HG02759 (cell line): ENCODE data around the gene CHCHD3.

Experiments
- ATAC-seq: cut with Tn5 transposase; IDR thresholded peaks from one replicate; pipeline ENCODE4 v1.9.1; 2021; ENCODE audit warnings: mild to moderate bottlenecking, moderate library complexity; ENCODE audit not compliant: unreplicated experiment

The CHCHD3 gene

DNA sequence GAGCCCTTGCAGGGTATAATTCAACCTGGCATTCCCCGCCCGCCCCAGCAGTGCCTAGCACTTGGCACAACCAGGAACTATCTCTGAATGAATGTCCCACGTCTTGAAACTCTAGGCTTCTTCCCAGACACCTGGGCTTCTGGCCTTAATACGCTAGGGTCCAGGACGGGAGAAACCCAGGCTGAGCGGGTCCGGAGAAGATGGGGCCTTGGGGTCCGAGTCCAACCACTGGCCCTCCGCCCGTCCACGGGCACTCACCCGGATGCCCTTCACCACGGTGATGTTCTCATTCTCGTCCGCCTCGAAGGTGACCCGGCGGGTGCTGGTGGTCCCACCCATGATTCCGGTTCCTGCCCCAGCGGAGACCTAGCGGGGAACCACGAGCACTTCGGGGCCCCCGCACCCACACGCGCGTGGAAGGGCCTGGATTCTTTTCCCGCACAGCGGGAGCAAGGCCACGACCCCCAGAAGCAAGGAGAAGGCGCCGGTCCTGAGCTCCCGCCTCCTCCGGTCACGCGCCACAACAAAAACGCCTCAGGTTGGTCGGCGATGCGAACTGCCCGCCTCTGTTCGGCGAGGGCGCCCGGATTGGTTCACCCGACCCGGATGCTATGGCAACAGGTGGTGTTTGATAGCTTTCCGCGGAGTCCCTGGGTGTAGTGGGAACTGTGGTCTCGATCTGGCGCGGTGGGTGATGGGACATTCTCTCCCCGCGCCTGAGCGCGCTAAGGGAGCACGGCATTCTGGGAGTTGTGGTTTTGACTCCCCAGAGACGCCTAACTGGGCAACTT, at the start of gene CHCHD3:
TSS of gene CHCHD3 (minus strand) at position 492 of the 791 bp plus-strand sequence. CDS start at position 339, 153 bp downstream.
- peak; percentile 100 for ATAC-seq

DNA sequence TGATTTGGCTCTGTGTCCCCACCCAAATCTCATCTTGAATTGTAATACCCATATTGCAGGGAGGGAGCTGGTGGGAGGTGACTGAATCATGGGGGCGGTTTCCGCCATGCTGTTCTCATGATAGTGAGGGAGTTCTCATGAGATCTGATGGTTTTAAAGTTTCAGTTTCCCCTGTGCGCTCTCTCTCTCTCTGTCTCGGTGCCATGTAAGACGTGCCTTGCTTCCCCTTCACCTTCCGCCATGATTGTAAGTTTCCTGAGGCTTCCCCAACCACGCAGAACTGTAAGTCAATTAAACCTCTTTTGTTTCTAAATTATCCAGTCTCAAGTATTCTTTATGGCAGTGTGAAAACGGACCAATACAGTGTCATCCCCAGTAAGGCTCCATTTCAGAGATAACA, 48.3 kb upstream of the CHCHD3 start:
- ATAC-seq = no peak

DNA sequence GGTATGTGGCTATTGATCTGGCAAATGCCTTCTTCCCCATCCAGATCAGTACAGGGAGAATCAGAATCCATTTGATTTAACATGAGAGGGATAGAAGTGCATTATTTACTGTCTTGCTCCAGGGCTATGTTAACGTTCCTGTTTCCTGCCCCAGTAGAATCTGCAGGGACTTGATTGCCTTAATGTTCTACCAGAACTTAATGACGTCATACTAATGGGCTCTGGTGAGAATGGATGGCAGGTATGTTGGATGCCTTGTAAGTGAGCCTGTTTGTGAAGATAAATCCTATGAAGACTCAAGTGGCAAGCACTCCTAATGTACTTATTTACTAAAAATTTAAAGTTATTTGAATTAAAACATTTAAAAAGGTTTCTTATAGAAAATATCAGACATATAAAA, 44.5 kb upstream of the CHCHD3 start:
- ATAC-seq = no peak

DNA sequence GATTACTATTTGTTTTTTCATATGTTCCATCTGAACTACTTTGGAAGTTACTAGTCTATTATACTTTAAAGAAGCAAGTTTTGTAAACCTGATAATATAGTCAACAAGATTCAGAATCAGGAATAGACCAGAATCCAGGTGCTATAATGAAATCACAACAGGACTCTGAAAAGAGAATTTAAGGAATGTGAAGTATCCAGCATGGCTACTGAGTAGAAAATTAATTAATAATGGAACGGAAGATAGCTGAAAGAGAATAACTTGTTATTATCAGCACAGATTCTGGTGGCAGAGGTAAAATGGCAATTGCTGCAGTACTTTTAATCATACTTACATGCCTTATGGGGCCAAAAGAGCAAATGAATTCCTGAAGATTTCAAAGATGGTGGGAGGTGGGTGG, 43.1 kb upstream of the CHCHD3 start:
- ATAC-seq = no peak

DNA sequence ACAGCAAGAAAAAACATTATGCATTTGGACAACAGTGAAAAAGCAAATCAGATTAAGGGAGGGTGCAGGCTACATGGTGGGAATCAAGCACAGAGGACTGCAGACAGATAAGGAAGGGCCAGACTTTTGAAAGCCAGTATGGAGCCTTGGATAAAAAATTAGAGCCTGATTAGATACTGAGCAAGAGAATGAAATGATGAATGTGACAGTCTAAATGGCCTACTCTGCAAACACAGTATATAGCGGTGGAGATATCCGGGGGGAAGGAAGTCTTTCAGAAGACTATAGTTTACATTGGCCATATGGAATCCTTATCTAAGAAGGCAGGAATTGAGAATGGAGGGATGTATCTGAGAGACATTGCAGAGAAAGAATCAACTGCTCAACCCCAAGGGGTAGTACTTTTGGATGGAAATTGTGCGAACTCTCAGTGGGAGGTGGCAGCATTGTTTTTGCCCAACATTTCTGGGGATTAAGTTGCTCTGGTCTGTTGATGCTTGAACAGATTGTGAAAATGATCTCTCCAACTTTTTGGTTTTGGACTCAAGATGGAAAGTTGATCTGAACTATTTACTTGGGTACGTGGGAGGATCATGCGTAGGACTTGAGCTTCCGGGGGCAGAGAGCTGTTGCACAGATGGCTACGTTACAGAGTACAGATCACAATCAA, 39.4 kb upstream of the CHCHD3 start:
- ATAC-seq = no peak

DNA sequence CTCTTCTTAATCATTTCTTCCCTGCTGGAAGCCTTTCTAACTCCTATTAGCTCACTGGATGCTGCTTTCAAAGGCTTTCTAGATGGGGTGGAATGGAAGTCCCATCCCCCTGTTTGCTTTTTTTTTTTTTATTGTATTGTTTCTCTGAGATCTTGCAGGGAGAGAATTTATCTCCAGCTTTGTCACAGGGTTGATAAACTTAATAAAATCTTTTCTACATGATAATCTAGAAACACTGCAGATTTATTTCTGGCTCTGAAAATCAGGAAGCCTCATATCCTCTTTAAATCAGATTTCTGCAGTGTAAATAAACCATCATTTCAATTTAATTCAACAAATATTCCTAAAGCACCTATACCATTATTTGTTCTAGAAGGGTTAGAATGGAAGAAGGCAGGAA, 37.2 kb upstream of the CHCHD3 start:
- no peak for ATAC-seq

DNA sequence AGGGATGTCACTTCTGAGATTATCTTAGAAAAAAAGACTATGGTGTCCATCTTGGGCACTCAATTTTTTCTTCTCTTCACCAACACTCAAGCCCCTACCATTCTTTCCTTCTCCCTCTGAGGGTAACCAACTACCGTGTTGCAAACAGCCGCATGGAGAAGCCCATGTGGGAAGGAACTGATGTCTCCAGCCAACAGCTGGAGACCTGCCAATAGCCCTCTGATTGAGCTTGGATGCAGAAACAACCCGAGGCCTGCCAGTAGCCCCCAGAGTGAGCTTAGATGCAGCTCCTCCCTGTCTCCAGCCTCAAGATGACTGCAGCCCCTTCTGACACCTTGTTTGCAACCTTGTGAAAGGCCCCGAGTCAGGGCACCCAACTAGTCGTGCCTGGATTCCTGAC, 36.4 kb upstream of the CHCHD3 start:
- ATAC-seq = no peak

DNA sequence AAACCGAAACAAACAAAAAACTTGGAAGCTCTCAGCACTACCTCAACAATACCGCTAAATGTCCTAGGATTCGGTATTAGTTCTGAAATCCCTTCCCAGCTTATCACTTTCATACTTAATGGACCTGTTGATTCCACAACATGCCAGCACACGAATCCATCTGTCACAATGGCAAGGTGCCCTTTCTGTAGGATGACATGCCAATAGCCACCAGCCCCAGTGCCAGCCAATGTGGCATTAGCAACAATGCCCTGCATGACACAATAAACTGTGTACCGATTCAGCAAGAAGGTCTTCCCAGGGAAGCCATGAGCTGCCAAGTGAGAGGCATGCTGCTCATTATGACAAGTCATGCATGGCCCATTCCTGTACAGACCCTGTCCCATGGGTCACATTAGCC, 35.6 kb upstream of the CHCHD3 start:
- ATAC-seq = no peak

DNA sequence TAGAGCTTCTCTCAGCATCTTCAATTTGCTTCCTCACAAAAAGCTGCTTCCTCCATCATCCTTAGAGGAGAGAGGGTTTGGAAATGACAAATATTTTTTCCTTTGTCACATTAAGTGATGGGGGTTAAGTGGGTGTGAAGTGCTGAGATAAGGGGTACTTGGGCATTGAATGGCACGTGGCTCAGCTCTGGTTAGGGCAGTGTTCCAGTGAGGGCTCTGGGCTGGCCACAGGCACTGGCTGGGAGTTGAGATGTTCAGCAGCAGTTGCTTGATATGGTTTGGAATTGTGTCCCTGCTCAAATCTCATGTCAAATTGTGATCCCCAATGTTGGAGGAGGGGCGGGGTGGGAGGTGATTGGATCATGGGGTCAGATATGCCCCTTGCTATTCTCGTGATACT, 33.7 kb upstream of the CHCHD3 start:
- no peak for ATAC-seq

DNA sequence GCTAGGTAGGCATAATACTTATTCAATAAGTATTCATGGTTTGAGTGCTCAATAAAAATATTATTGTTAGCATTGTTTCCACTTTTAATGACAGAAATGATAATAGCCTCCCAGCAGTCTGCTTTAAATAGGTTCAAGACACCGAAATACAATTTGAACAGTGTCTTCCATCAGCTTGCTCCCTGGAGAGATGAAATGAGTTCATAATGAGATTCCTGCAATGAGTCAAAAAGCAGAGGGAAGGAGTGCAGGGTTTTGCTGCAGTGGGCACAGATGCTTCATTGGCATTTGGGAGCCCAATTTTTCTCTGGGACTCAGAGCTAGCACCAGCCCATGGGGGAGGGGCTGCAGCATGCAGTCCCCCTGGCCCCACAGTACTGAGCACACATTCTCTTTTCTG, 32.6 kb upstream of the CHCHD3 start:
- ATAC-seq = no peak

DNA sequence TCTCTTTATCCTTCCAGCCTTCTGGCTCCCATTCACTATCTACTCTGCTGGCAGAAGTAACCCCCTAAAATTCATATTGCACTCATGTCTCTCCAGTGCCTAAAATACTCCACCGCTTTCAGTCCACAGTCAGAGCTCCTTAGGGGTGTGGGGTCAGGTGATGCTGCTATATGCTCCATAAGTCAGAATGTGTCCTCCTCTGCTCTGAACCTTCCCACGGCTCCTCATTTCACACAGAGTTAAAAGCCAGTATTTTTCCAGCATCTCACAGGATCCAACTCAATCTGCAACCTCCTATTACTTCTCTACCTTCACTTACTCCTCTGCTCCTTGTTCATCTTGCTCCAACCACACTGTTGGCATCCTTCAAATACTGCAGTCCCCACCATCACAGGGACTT, 31.1 kb upstream of the CHCHD3 start:
- ATAC-seq = no peak

DNA sequence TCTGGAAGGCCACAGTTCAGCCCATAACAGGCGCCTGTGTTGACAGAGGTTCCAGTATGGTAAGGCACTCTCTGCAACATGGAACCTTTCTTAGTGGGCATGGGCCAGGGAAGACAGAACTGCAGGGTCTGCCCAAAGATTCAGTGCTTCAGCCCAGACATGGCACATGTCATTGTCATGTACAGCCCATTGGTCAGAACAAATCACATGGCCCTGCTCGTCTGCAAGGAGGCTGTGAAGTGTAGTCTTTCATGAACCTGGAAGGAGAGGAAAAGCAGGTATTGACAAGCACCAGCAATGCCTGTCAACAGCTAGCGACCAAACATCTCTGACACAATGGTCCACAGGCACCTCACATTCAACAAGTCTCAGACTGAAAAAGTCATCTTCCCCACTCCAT, 30.4 kb upstream of the CHCHD3 start:
- no peak for ATAC-seq

DNA sequence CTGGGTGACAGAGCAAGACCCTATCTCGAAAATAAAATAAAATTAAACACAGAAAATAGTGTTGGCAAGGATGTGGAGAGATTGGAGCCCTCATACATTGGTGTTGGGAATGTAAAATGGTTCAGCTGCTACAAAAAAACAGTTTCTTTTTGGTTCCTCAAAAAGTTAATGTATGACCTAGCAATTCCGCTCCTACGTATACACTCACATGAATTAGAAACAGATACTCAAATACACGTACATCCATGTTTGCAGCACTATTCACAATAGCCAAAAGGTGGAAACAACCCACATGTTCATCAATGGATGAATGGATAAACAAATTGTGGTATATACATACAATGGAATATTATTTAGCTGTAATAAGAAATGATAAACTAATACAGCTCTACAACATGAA, 28.4 kb upstream of the CHCHD3 start:
- no peak for ATAC-seq

DNA sequence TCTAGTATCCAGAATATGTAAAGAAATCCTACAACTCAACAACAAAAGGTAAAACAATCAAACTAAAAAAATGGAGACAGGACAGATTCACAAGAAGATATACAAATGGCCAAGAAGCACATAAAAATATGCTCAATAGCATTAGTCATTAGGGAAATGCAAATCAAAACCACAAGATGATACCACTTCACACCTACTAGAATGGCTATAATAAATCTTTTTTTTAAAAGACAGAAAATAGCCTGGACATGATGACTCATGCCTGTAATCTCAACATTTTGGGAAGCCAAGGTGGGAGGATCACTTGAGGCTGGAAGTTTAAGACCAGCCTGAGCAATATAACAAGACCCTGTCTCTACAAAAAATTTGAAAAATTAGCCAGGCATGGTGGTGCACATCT, 27.9 kb upstream of the CHCHD3 start:
- ATAC-seq = no peak

DNA sequence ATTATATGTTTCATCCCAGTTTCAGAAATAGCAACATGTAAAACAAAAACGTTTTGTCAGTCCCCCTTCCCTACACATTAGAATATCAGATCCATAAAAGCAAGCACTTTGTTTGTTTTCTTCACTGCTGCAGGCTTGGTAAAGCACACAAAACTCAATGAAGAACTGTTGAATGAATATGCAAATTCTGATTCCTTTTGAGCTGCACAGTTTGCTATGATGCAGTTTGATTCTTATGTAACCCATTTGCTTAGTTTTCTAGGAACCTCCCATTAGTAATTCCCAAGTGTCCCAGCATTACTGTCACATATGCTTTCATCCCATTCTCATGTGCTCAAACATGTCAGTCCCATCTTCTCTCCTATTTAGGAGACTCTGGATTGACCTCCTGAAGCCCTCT, 26.1 kb upstream of the CHCHD3 start:
- no peak for ATAC-seq

DNA sequence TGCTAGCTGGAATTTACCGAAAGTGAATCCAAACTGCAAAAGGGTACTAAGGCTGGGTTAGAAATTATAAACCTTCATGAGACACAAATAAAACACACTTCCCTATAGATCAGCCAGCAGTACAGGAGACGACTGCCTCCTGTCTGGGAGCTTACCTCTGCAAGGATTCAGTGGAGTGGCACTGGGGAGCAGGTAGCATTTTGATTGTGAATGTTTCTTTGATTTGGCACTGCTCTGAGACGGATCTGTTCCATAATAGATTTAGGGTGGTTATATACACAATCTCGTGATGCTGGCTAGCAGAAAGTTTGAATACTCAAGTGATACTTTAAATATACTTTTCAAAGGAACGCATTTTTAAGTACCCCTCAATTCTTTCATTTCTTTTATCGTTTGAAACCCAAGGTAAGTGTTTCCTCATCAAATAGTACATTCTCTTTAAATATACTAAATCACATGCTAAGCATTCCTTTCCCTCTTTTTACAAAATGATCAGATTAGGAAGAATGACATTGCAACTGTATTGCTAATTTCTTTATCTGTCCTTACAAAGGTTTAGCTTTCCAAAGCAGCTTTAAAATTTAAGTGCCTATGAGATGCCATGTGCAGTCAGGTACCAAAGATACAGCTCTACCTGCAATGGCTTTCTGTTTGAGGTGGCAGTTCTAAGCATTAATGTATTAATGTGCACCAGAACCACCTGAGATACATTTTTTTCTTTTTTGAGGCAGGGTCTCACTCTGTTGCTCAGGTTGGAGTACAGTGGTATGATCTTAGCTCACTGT, 20.6 kb upstream of the CHCHD3 start:
- no peak for ATAC-seq

DNA sequence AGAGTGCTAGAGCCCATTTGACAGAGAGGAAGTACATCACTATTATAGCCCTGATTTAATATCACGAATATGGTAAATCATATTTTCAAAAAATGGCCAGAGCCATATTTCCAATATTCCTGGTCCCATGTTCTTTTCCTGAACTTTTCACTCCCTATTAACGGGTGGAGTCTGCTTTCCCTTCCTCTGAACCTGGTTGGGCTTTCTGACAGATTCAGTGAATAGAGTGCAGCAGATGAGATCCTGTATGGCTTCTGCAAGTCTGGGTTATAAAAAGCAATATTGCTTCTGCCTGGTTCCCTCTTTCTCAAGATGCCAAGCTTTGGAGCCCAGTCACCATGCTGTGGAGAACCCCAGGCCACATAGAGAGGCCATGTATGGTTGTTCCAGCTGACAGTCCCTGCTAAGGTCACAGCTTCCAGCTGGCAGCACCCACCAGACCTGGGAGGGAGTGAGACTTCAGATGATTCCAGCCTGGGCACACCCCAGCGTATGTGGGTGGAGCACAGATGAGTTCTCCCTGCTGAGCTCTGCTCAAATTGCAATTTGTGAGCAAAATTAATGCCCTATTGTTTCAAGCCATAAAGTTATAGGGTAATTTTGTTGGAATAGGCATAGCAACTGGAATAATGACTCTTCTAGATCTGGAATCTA, 17.9 kb upstream of the CHCHD3 start:
- no peak for ATAC-seq

DNA sequence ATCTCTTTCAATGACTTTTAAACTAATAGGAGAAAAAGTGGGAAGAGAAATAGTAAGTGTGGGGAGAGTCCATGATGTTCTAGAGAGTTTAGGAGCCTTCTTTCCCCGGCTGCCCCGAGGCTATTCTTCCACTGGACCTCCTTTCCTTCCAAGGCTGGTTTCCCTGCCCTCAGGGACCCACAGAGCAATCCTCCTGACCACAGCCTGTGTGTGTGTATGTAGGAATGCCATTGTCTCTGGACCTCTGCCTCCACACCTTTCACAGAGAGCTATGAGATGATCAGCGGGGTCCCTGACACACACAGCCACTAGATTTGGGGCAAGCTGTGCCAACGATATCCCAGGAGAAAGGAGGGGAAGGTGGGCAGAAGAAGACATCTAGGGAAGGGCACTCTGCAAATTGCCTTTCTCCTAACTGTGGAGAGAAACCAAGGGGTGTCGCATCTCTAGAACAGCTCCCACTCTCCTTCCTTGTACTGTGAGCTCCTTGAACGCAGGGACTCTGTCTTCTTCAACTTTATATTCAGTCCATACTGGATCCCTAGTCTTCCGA, 13.3 kb upstream of the CHCHD3 start:
- no peak for ATAC-seq

DNA sequence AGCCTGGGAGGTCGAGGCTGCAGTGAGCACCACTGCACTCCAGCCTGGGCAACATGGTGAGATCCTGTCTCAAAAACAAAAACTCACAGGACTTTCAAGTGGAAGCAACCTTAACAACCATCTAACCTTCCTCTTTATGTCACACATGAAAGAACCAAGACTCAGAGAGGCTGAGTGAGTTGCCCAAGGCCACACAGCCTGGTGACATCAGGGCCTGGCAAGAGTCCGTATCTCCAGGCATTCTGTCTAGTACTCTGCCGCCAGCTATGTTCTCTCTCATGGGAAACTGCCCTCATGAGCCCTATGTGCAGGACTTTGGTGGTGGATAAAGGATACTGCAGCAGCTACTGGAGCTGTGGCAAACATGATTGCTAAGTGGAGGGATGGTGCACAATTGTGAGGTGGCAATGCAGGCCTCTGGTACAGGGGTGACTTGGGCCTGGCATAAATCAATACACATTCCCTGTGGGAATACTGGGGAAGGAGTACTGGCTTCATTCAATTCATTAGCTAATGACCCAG, 10.1 kb upstream of the CHCHD3 start:
- ATAC-seq = no peak

DNA sequence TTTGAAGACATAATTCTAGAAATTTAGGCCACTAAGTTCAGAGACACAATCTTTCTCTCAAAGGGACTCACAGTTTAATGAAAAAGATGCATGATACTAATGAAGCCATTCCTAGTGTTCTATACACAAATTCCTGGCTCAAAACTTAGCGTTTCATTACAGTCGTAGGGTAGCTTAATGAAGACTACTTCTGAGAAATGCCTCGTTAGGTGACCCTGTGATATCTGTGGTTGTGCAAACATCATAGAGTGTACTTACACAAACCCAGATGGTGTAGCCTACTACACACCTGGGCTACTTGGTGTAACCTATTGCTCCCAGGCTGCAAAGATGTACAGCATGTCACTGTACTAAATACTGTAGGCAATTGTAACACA, 488 bp upstream of the CHCHD3 start:
- no peak for ATAC-seq

DNA sequence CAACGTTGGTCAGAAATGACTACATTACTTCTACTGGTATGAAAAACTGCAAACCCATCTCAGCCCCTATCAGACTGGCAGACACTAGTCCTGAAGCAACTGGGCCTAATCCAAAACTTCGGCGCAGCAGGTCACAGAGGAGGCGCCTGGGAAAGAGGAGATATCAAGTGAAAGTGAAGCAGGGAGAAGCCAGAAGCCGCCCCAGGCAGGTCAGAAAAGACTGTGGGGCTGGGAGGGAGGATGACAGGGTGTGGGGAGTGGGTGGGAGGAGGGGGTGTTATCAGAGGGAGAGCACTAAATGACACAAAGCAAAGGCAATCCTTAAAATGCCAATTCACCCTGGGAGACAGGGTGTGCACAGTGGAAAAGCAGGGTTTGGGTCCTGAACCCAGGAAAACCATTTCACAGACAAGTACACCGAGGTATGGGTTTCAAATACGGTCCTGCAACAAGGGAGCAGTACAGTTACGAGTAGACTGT, 731 bp downstream of the CHCHD3 start:
- no peak for ATAC-seq
